GM12878 (cell line): Measurements from ENCODE around the gene FBLN7. TPM values are rescaled to one million over a fixed set of nuclear protein-coding genes. Genes with fewer than 3 reads are reported as not detected.

Experiments used
- ATAC-seq: fragments of 200-7000 bp; cut with Tn5 transposase; 3 replicates; pipeline ENCODE4 v1.9.1; 2020; ENCODE audit warnings: mild to moderate bottlenecking, moderate library complexity
- BruUV-seq: library from RNA; stranded (reverse); fragments of 400-500 nt; replicated peaks from 2 replicates; lab custom pipeline; 2021; lab: Mats Ljungman, UMichigan
- CTCF ChIA-PET: fragments of 300-600 bp; sonication (Branson Sonifier 250); formaldehyde crosslinking; extraction: SDS; loops from one replicate; lab custom pipeline; 2021; ENCODE audit warnings: inconsistent platforms; lab: Yijun Ruan, JAX
- POLR2A ChIA-PET: fragments of 350-600 bp; formaldehyde crosslinking; extraction: SDS; loops from one replicate; lab custom pipeline; 2021; ENCODE audit warnings: inconsistent platforms; lab: Charles Lee
- RAD21 ChIA-PET: fragments of 300-600 bp; sonication (Branson Sonifier 250); formaldehyde crosslinking; loops from one replicate; lab custom pipeline; 2023; ENCODE audit warnings: antibody characterized with exemption; ENCODE audit not compliant: unreplicated experiment; lab: Charles Lee
- SMC1A ChIA-PET: fragments of 300-600 bp; sonication (Branson Sonifier 250); formaldehyde crosslinking; loops from one replicate; lab custom pipeline; 2023; ENCODE audit not compliant: unreplicated experiment, uncharacterized antibody; lab: Charles Lee
- DNase-seq: peaks from one replicate; pipeline ENCODE4 v3.0.0-alpha.2; 2011; ENCODE audit warnings: low read depth, low spot score
- FAIRE-seq: peaks from 3 replicates; lab custom pipeline; 2011; peaks lifted over from hg19 to GRCh38; lab: Jason Lieb, UNC
- H2AFZ ChIP-seq: 2 replicates; pipeline ENCODE4 v1.6.0; 2011; ENCODE audit warnings: low read depth, low read length, control low read depth; ENCODE audit not compliant: control insufficient read depth
- H3K27ac ChIP-seq: 2 replicates; pipeline ENCODE4 v1.5.1; 2011; ENCODE audit warnings: control low read depth; ENCODE audit not compliant: control insufficient read depth, insufficient read depth
- H3K27me3 ChIP-seq, 2 experiments: replicated peaks in 1 of 2; 2 replicates each; pipeline versions ENCODE4 v1.6.0 to v1.6.1; 2011; ENCODE audit warnings: low read length in 1 of 2; ENCODE audit not compliant: control insufficient read depth in 2 of 2, insufficient read depth in 2 of 2
- H3K36me3 ChIP-seq, 2 experiments: 2 replicates each; pipeline ENCODE4 v1.5.1; 2011; ENCODE audit warnings: low read length in 1 of 2; ENCODE audit not compliant: control insufficient read depth in 2 of 2, insufficient read depth in 2 of 2
- H3K4me1 ChIP-seq: 2 replicates; pipeline ENCODE4 v1.6.1; 2011; ENCODE audit warnings: mild to moderate bottlenecking, low read length, moderate library complexity, mixed read lengths; ENCODE audit not compliant: control insufficient read depth, insufficient read depth
- H3K4me2 ChIP-seq: 2 replicates; pipeline ENCODE4 v1.6.0; 2011; ENCODE audit warnings: control low read depth; ENCODE audit not compliant: control insufficient read depth, insufficient read depth
- H3K4me3 ChIP-seq: fragments of 200-600 bp; sonication (generic); 2 replicates; pipeline ENCODE4 v1.5.1; 2016
- H3K79me2 ChIP-seq: 2 replicates; pipeline ENCODE4 v1.6.0; 2011; ENCODE audit warnings: low read length; ENCODE audit not compliant: control insufficient read depth, insufficient read depth
- H3K9ac ChIP-seq: 2 replicates; pipeline ENCODE4 v1.8.0; 2011; ENCODE audit warnings: low read length, control low read depth, mixed read lengths; ENCODE audit not compliant: control insufficient read depth, insufficient read depth
- H3K9me3 ChIP-seq: replicated peaks from 3 replicates; pipeline ENCODE4 v1.5.1; 2011; ENCODE audit warnings: mild to moderate bottlenecking, low read length; ENCODE audit not compliant: control insufficient read depth, insufficient read depth
- H4K20me1 ChIP-seq: 2 replicates; pipeline ENCODE4 v1.6.0; 2011; ENCODE audit not compliant: control insufficient read depth, insufficient read depth
- ATF2 ChIP-seq: IDR thresholded peaks from 2 replicates; pipeline ENCODE4 v1.6.1; 2012; ENCODE audit warnings: low read length, inconsistent platforms
- CTCF ChIP-seq, 3 experiments: IDR thresholded peaks in 2 of 3; conservative IDR thresholded peaks in 1 of 3; 2 replicates each; pipeline ENCODE4 v1.5.1; 2011; ENCODE audit warnings: low read depth in 3 of 3, low read length in 3 of 3, mild to moderate bottlenecking in 3 of 3, control low read depth in 2 of 3, moderate library complexity in 2 of 3, inconsistent platforms in 1 of 3, mixed read lengths in 1 of 3; ENCODE audit not compliant: control insufficient read depth in 2 of 3, insufficient read depth in 1 of 3; ENCODE audit errors: extremely low read depth in 1 of 3
- MXI1 ChIP-seq: fragments of 150-350 bp; IDR thresholded peaks from 2 replicates; pipeline ENCODE4 v1.6.1; 2011; ENCODE audit warnings: low read depth, mild to moderate bottlenecking, inconsistent platforms, low read length, improper control_type of control experiment
- WRNIP1 ChIP-seq: IDR thresholded peaks from 2 replicates; pipeline ENCODE4 v1.6.1; 2011; ENCODE audit warnings: low read depth, low read length, improper control_type of control experiment, borderline replicate concordance
- WGBS: methylation state at CpG from one replicate; pipeline ENCODE4 v1.1.6; 2016; ENCODE audit warnings: low lambda C conversion rate; ENCODE audit not compliant: insufficient replicate concordance, insufficient coverage; ENCODE audit errors: missing lambda C conversion rate; 5-methylcytosine and 5-hydroxymethylcytosine counted together
- in situ Hi-C: fragments of 300-500 bp; cut with MboI; formaldehyde crosslinking; loops from 9 replicates; pipeline ENCODE4 v1.14.3; 2018; ENCODE audit warnings: mixed read lengths
- intact Hi-C: fragments of 100-400 bp; cut with micrococcal nuclease; formaldehyde crosslinking; loops from one replicate; pipeline ENCODE4 v1.14.2; 2022; ENCODE audit not compliant: unreplicated experiment
- polyA plus RNA-seq, 11 experiments: library from polyadenylated mRNA; depleted of rRNA in 4 of 11; unstranded in 6 of 11; stranded (reverse) in 5 of 11; fragments of >200 nt; fragmentation: Nextera tagmentation in 4 of 11; fragmentation: Illumina TruSeq in 1 of 11; extraction: Ambion mirVana in 4 of 11; extraction: Trizol in 1 of 11; gene quantifications; 1 replicate in 1 of 11; 2 replicates in 10 of 11; pipeline versions ENCODE4 v1.2.1 to v1.2.3, GENCODE V29; 2011 to 2016; ENCODE audit warnings: inconsistent platforms in 2 of 11, missing spikeins in 2 of 11, low read depth in 1 of 11
- total RNA-seq, 4 experiments: library from RNA; depleted of rRNA in 3 of 4; stranded (reverse); fragments of >200 nt in 3 of 4; fragmentation: Illumina TruSeq in 1 of 4; extraction: Trizol in 1 of 4; gene quantifications; 2 replicates each; pipeline versions ENCODE4 v1.2.1 to v1.2.3, GENCODE V29; 2013 to 2021
- TF ChIP-seq, protein P1 (sequence below): IDR thresholded peaks from 2 replicates; pipeline ENCODE4 v1.6.1; 2011; ENCODE audit warnings: low read depth, mild to moderate bottlenecking, low read length, moderate library complexity, borderline replicate concordance; ENCODE audit errors: extremely low read depth

FBLN7 gene
- total and polyA plus RNA-seq, 10 of the 15 experiments (the other 5 are each of a cell fraction or from before 2014, with no cell fraction given) = 0.01 to 0.10 (median 0.01) TPM; not detected in 7

GRCh38 chr2:112174383-112174782 is 36.2 kb downstream of the FBLN7 start:
- in situ Hi-C loops = no loop called here
- ChIA-PET RAD21 (no interaction called here), POLR2A (no interaction called here), SMC1A (interaction anchor here (0.7 kb wide), 1 partner anchor 300 kb away, joined by 3 read pairs; no protein-coding TSS in a partner anchor), CTCF (no interaction called here)
- BruUV-seq = no TSS peak
- Histone ChIP-seq H3K36me3 (no peaks in the 10 kb centered on the region), H3K4me2 (no peak overlapping the region), H3K4me1 (no peaks in the 10 kb centered on the region), H3K27ac (no peak overlapping the region), H3K9ac (no peak overlapping the region), H3K79me2 (no peaks in the 10 kb centered on the region), H2AFZ (no peak overlapping the region), H3K9me3 (no peaks in the 10 kb centered on the region), H4K20me1 (no peaks in the 10 kb centered on the region), H3K4me3 (no peak overlapping the region), H3K27me3 (no peaks in the 10 kb centered on the region)
- intact Hi-C loops = loop anchor here (5.0 kb wide), 1 partner anchor 52 kb away; no protein-coding TSS in a partner anchor
- WGBS = 30% methylated on average over 4 of the region's 4 CpGs
- DNase-seq (no peak), FAIRE-seq (no peak), ATAC-seq (no peak)
- TF ChIP-seq MXI1 (no peak), ATF2 (no peak), WRNIP1 (no peak), CTCF (IDR thresholded peaks at IDR 0.05 in 2 of 3, conservative IDR thresholded peaks at IDR 0.05 in 1 of 3; ENCODE audit: control insufficient read depth in 2 of 3, extremely low read depth in 1 of 3, insufficient read depth in 1 of 3, low read depth in 3 of 3, low read length in 3 of 3) (no peak)
- TF ChIP-seq, protein P1, sequence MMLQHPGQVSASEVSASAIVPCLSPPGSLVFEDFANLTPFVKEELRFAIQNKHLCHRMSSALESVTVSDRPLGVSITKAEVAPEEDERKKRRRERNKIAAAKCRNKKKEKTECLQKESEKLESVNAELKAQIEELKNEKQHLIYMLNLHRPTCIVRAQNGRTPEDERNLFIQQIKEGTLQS = no peak
